Measurements from ENCODE around the gene SCRG1. TPM values are rescaled to one million over a fixed set of nuclear protein-coding genes. Genes with fewer than 3 reads are reported as not detected.

Gene SCRG1
- polyA plus RNA-seq, 2 of the 4 experiments (the other 2 are of a cell fraction) = not detected

DNA sequence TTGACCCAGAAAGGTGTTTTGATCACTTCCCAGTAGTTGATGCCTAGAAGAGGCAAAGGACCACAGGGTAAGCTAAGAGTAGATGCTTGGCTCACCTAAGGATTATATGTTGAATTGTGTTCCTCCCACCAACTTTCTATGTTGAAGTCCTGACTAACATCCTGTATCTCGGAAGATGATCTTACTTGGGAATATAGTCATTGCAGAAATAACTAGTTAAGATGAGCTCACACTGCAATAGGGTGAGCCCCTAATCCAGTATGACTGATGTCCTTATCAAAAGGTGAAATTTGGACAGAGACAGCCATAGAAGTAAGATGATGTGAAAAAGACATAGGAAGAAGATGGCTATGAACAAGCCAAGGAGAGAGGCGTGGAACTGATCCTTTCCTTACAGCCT, 61.5 kb downstream of the SCRG1 start (continued):
- TF ChIP-seq, protein P1, sequence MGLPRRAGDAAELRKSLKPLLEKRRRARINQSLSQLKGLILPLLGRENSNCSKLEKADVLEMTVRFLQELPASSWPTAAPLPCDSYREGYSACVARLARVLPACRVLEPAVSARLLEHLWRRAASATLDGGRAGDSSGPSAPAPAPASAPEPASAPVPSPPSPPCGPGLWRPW (IDR thresholded peaks at IDR 0.05) = no peak
- no peak for TF ChIP-seq NPAS2 (CRISPR knock-in tag; IDR thresholded peaks at IDR 0.05; ENCODE audit: borderline replicate concordance)
- no peak for TF ChIP-seq RNF2 (IDR thresholded peaks at IDR 0.05; ENCODE audit: borderline replicate concordance, low read depth)
- TF ChIP-seq FOSB (CRISPR knock-in tag; IDR thresholded peaks at IDR 0.05) = no peak
- TF ChIP-seq KDM1A (IDR thresholded peaks at IDR 0.05; ENCODE audit: low read depth) = no peak
- TF ChIP-seq MYC (IDR thresholded peaks at IDR 0.05; ENCODE audit: borderline replicate concordance, low read length) = no peak
- no peak for TF ChIP-seq EHMT2 (IDR thresholded peaks at IDR 0.05; ENCODE audit: low read depth)
- TF ChIP-seq, protein P2, sequence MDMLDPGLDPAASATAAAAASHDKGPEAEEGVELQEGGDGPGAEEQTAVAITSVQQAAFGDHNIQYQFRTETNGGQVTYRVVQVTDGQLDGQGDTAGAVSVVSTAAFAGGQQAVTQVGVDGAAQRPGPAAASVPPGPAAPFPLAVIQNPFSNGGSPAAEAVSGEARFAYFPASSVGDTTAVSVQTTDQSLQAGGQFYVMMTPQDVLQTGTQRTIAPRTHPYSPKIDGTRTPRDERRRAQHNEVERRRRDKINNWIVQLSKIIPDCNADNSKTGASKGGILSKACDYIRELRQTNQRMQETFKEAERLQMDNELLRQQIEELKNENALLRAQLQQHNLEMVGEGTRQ (IDR thresholded peaks at IDR 0.05) = no peak

DNA sequence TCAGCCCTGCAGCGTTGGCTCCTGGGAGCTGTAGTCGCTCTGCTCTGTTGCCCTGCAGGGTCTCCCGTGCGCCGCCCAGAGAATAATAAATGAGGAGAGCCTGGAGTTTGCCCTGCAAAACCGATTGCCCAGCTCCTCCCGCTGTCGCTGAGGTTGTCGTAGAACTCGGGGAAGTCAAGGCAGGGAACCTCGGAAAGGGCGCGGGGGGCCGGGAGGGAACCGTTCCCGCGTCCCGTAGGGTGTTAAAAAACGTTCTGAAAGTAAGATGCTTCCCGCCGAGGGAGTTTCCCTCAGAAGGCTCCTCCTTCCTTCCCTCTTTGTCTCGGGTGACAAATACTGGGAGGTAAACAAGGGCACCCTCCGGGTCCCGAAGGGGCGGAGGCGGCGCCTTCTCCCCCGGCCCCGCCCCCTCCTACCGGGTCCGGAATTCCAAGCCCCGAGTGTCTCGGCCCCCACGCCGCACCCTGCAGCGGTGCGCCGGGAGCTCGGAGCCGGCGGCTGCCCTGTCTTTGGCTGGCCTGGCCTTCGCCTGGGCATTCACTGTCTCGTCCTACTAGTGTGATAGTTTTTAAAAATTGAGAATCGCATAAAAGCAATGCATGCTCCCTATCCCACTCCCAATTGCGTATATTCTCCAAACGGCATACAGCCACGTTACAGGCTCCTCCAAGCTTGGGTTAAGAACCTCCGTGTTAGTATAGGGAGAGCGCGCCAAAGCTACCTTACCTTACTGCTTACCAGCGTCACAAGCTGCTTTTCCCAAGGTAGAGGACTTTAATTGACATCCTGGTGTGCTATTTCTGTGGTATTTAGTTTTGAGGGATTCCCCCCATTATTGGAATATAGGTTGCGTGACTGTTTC, 63.8 kb downstream of the SCRG1 start:
- DNase-seq (ENCODE audit: low read depth in 1 of 2, low spot score in 1 of 2) (peak; percentile 87), ATAC-seq (peak; percentile 79 to 81), FAIRE-seq (no peak)
- TF ChIP-seq EHMT2 (IDR thresholded peaks at IDR 0.05; ENCODE audit: low read depth) (no peak), ZC3H11A (IDR thresholded peaks at IDR 0.05) (no peak), FOXS1 (CRISPR knock-in tag; IDR thresholded peaks at IDR 0.05) (no peak), HOXA7 (CRISPR knock-in tag; IDR thresholded peaks at IDR 0.05) (no peak), EHF (CRISPR knock-in tag; IDR thresholded peaks at IDR 0.05) (no peak), KDM5A (IDR thresholded peaks at IDR 0.05) (peak; percentile 47; the same call in 1 of the 2 replicates), JUNB (IDR thresholded peaks at IDR 0.05) (no peak), POLR2AphosphoS2 (conservative IDR thresholded peaks at IDR 0.05; ENCODE audit: low read length) (no peak), TFCP2L1 (CRISPR knock-in tag; IDR thresholded peaks at IDR 0.05) (0 out of 2 replicates have a peak, but pooled peaks have one; percentile 35), POLR2A (IDR thresholded peaks at IDR 0.05; ENCODE audit: low read length) (peak; percentile 51), HEYL (CRISPR knock-in tag; IDR thresholded peaks at IDR 0.05) (no peak), ESRRA (IDR thresholded peaks at IDR 0.05; ENCODE audit: borderline replicate concordance, low read length) (no peak), MAZ (IDR thresholded peaks at IDR 0.05; ENCODE audit: borderline replicate concordance, low read depth, low read length) (0 out of 2 replicates have a peak, but pooled peaks have one; percentile 20), RNF2 (IDR thresholded peaks at IDR 0.05; ENCODE audit: borderline replicate concordance, low read depth) (no peak), NPAS2 (CRISPR knock-in tag; IDR thresholded peaks at IDR 0.05; ENCODE audit: borderline replicate concordance) (no peak), SREBF2 (IDR thresholded peaks at IDR 0.05) (no peak), MYC (IDR thresholded peaks at IDR 0.05; ENCODE audit: borderline replicate concordance, low read length) (no peak), GATA3 (IDR thresholded peaks at IDR 0.05; ENCODE audit: borderline replicate concordance) (no peak)
- TF ChIP-seq, protein P3, sequence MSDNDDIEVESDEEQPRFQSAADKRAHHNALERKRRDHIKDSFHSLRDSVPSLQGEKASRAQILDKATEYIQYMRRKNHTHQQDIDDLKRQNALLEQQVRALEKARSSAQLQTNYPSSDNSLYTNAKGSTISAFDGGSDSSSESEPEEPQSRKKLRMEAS (IDR thresholded peaks at IDR 0.05) = peak; percentile 78
- TF ChIP-seq, protein P4, sequence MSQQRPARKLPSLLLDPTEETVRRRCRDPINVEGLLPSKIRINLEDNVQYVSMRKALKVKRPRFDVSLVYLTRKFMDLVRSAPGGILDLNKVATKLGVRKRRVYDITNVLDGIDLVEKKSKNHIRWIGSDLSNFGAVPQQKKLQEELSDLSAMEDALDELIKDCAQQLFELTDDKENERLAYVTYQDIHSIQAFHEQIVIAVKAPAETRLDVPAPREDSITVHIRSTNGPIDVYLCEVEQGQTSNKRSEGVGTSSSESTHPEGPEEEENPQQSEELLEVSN (IDR thresholded peaks at IDR 0.05; ENCODE audit: borderline replicate concordance, low read depth) = peak; percentile 45; the same call in 1 of the 2 replicates
- TF ChIP-seq, protein P5, sequence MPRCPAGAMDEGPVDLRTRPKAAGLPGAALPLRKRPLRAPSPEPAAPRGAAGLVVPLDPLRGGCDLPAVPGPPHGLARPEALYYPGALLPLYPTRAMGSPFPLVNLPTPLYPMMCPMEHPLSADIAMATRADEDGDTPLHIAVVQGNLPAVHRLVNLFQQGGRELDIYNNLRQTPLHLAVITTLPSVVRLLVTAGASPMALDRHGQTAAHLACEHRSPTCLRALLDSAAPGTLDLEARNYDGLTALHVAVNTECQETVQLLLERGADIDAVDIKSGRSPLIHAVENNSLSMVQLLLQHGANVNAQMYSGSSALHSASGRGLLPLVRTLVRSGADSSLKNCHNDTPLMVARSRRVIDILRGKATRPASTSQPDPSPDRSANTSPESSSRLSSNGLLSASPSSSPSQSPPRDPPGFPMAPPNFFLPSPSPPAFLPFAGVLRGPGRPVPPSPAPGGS (IDR thresholded peaks at IDR 0.05) = 0 out of 3 replicates have a peak, but pooled peaks have one; percentile 25
- TF ChIP-seq, protein P6, sequence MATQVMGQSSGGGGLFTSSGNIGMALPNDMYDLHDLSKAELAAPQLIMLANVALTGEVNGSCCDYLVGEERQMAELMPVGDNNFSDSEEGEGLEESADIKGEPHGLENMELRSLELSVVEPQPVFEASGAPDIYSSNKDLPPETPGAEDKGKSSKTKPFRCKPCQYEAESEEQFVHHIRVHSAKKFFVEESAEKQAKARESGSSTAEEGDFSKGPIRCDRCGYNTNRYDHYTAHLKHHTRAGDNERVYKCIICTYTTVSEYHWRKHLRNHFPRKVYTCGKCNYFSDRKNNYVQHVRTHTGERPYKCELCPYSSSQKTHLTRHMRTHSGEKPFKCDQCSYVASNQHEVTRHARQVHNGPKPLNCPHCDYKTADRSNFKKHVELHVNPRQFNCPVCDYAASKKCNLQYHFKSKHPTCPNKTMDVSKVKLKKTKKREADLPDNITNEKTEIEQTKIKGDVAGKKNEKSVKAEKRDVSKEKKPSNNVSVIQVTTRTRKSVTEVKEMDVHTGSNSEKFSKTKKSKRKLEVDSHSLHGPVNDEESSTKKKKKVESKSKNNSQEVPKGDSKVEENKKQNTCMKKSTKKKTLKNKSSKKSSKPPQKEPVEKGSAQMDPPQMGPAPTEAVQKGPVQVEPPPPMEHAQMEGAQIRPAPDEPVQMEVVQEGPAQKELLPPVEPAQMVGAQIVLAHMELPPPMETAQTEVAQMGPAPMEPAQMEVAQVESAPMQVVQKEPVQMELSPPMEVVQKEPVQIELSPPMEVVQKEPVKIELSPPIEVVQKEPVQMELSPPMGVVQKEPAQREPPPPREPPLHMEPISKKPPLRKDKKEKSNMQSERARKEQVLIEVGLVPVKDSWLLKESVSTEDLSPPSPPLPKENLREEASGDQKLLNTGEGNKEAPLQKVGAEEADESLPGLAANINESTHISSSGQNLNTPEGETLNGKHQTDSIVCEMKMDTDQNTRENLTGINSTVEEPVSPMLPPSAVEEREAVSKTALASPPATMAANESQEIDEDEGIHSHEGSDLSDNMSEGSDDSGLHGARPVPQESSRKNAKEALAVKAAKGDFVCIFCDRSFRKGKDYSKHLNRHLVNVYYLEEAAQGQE (IDR thresholded peaks at IDR 0.05) = no peak
- Histone ChIP-seq H3K4me3 (peak overlapping the region; percentile 75), H3K4me2 (peak overlapping the region; percentile 89), H3K9me3 (no peaks in the 10 kb centered on the region), H3K27ac (peak overlapping the region; percentile 85 to 91), H3K4me1 (peaks cover 12% of the 10 kb centered on the region; the same call in 2 of the 3 replicates)
- 4% methylated on average over 17 of the region's 52 CpGs for WGBS (ENCODE audit: missing lambda C conversion rate)
- POLR2A ChIA-PET = interaction anchor here (0.6 to 4.2 kb wide), 14 partner anchors 10 to 949 kb away, joined by 3 to 116 read pairs (median 5); partner anchors contain the start of genes CEP44, FBXO8, GALNT7 and SAP30
- CTCF ChIA-PET = interaction anchor here (1.2 to 2.7 kb wide), 4 partner anchors 10 to 83 kb away, joined by 4 to 13 read pairs (median 4); no protein-coding TSS in a partner anchor

Data from A549 (cell line).